A673 (cell line): ENCODE measurements around the gene BCLAF1. TPM values are rescaled to one million over a fixed set of nuclear protein-coding genes. Genes with fewer than 3 reads are reported as not detected.

Experiments used
- BruUV-seq: library from RNA; stranded (reverse); fragments of 400-500 nt; replicated peaks from 2 replicates; lab custom pipeline; 2021; lab: Mats Ljungman, UMichigan
- CTCF ChIA-PET: fragments of 300-600 bp; sonication (Branson Sonifier 250); formaldehyde crosslinking; loops from one replicate; lab custom pipeline; 2022; ENCODE audit warnings: antibody characterized with exemption; lab: Charles Lee
- POLR2A ChIA-PET: fragments of 300-600 bp; sonication (Branson Sonifier 250); formaldehyde crosslinking; loops from one replicate; lab custom pipeline; 2022; ENCODE audit warnings: antibody characterized with exemption; ENCODE audit not compliant: low non-redundant PET; lab: Charles Lee
- DNase-seq: peaks from one replicate; pipeline ENCODE4 v3.0.0-alpha.2; 2015; ENCODE audit warnings: low spot score
- H3K27ac ChIP-seq: fragments of 200-600 bp; sonication (generic); 2 replicates; pipeline ENCODE4 v1.5.1; 2016; ENCODE audit warnings: mixed run types, low read depth, mild to moderate bottlenecking, mixed read lengths, antibody characterized with exemption, low read length; ENCODE audit not compliant: poor library complexity, severe bottlenecking
- H3K27me3 ChIP-seq: fragments of 200-600 bp; sonication (generic); replicated peaks from 2 replicates; pipeline ENCODE4 v1.6.1; 2017; ENCODE audit warnings: mixed run types, low read depth, mild to moderate bottlenecking, mixed read lengths, antibody characterized with exemption, low read length; ENCODE audit not compliant: insufficient read depth, poor library complexity
- H3K36me3 ChIP-seq: fragments of 200-600 bp; sonication (generic); 2 replicates; pipeline ENCODE4 v1.6.1; 2016; ENCODE audit warnings: mixed run types, mild to moderate bottlenecking, mixed read lengths, antibody characterized with exemption, low read length; ENCODE audit not compliant: insufficient read depth, poor library complexity, severe bottlenecking
- H3K4me1 ChIP-seq: fragments of 200-600 bp; sonication (generic); 2 replicates; pipeline ENCODE4 v1.6.1; 2017; ENCODE audit warnings: mixed run types, mild to moderate bottlenecking, mixed read lengths, antibody characterized with exemption, low read length; ENCODE audit not compliant: insufficient read depth, poor library complexity, severe bottlenecking
- H3K4me3 ChIP-seq: fragments of 200-600 bp; sonication (generic); 2 replicates; pipeline ENCODE4 v1.5.1; 2016; ENCODE audit warnings: low read depth, mixed run types, mild to moderate bottlenecking, mixed read lengths, low read length; ENCODE audit not compliant: poor library complexity, severe bottlenecking
- H3K9me3 ChIP-seq: fragments of 200-600 bp; sonication (generic); 2 replicates; pipeline ENCODE4 v1.6.1; 2016; ENCODE audit warnings: mixed run types, low read depth, mild to moderate bottlenecking, mixed read lengths, antibody characterized with exemption, low read length; ENCODE audit not compliant: poor library complexity, severe bottlenecking
- EZH2 ChIP-seq: fragments of 200-600 bp; sonication (generic); IDR thresholded peaks from 2 replicates; pipeline ENCODE4 v1.6.1; 2017; ENCODE audit warnings: borderline replicate concordance, low read depth, mild to moderate bottlenecking, mixed read lengths, antibody characterized with exemption, low read length; ENCODE audit not compliant: poor library complexity, severe bottlenecking
- intact Hi-C: fragments of 100-400 bp; cut with micrococcal nuclease; formaldehyde crosslinking; loops from one replicate; pipeline ENCODE4 v1.10.0; 2022; ENCODE audit not compliant: unreplicated experiment
- total RNA-seq: library from RNA; stranded (reverse); gene quantifications from 2 replicates; pipeline ENCODE4 v1.2.3, GENCODE V29; 2021
- TF ChIP-seq, protein P1 (sequence below): fragments of 300-800, 200-600 bp; sonication (generic); conservative IDR thresholded peaks from 2 replicates; pipeline ENCODE4 v1.5.1; 2017; ENCODE audit warnings: low read depth, mild to moderate bottlenecking, antibody characterized with exemption, low read length, moderate library complexity, mixed read lengths

BCLAF1 gene
- total RNA-seq, 1 experiment from 2014 or later = 284 TPM

- ChIA-PET CTCF (no interaction called here), POLR2A (no interaction called here)
- Histone ChIP-seq H3K9me3 (no peaks in the 10 kb centered on the region), H3K27me3 (no peaks in the 10 kb centered on the region), H3K27ac (no peak overlapping the region), H3K4me1 (peaks cover 25% of the 10 kb centered on the region), H3K36me3 (peaks cover 65% of the 10 kb centered on the region), H3K4me3 (no peak overlapping the region)
- no peak for DNase-seq
- TF ChIP-seq, protein P1, sequence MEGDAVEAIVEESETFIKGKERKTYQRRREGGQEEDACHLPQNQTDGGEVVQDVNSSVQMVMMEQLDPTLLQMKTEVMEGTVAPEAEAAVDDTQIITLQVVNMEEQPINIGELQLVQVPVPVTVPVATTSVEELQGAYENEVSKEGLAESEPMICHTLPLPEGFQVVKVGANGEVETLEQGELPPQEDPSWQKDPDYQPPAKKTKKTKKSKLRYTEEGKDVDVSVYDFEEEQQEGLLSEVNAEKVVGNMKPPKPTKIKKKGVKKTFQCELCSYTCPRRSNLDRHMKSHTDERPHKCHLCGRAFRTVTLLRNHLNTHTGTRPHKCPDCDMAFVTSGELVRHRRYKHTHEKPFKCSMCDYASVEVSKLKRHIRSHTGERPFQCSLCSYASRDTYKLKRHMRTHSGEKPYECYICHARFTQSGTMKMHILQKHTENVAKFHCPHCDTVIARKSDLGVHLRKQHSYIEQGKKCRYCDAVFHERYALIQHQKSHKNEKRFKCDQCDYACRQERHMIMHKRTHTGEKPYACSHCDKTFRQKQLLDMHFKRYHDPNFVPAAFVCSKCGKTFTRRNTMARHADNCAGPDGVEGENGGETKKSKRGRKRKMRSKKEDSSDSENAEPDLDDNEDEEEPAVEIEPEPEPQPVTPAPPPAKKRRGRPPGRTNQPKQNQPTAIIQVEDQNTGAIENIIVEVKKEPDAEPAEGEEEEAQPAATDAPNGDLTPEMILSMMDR = no peak
- no peak for TF ChIP-seq EZH2
- intact Hi-C loops = loop anchor here (10.0 kb wide), 2 partner anchors 515 to 645 kb away; partner anchors contain the start of genes MAP3K5 and SLC35D3
- BruUV-seq = no TSS peak
These were observed 9.5 kb downstream of the BCLAF1 start for GRCh38 chr6:136280032-136280609.

- no TSS peak for BruUV-seq
- H3K4me1 ChIP-seq = no peaks in the 10 kb centered on the region
- intact Hi-C loops = no loop called here
- no peaks in the 10 kb centered on the region for H3K27me3 ChIP-seq
- H3K4me3 ChIP-seq = no peak overlapping the region
- H3K9me3 ChIP-seq = no peaks in the 10 kb centered on the region
- H3K36me3 ChIP-seq = peaks cover 93% of the 10 kb centered on the region
- ChIA-PET POLR2A (no interaction called here), CTCF (no interaction called here)
- TF ChIP-seq, protein P1 = no peak
- no peak for TF ChIP-seq EZH2
- no peak overlapping the region for H3K27ac ChIP-seq
- no peak for DNase-seq
These were observed 15.6 kb downstream of the BCLAF1 start for GRCh38 chr6:136274062-136274461.

DNA sequence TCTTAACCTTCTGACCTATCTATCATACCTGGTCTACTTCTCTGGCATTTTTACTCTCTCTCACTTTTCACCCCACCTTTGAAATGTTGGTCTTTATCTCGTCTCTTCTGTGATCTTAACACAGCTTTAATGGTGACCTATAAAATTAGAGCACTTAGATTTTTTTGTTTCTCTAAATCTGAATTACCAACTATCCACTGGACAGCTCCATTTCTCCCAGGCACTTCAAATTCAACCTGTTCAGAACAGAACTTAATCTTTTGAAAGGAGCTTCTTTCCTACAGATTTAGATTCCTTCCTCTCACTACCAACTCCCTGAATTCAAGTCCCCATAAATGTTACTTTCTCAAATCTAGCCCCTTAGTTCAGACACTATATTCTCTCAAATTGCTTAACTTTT is 24.5 kb downstream of the BCLAF1 start:
- no peaks in the 10 kb centered on the region for H3K27me3 ChIP-seq
- ChIA-PET POLR2A (no interaction called here), CTCF (no interaction called here)
- H3K4me3 ChIP-seq = no peak overlapping the region
- no peaks in the 10 kb centered on the region for H3K9me3 ChIP-seq
- TF ChIP-seq, protein P1 = no peak
- TF ChIP-seq EZH2 = no peak
- intact Hi-C loops = no loop called here
- no peak for DNase-seq
- H3K27ac ChIP-seq = no peak overlapping the region
- peaks cover 98% of the 10 kb centered on the region for H3K36me3 ChIP-seq
- no peaks in the 10 kb centered on the region for H3K4me1 ChIP-seq
- BruUV-seq = no TSS peak
